ENCODE data around the gene POR.

Gene POR

GRCh38 chr7:75955331-75955955 lies 40.5 kb downstream of the POR start:
- ATAC-seq (no peak), DNase-seq (no peak)

GRCh38 chr7:75957021-75957736 lies 42.2 kb downstream of the POR start:
- DNase-seq, result no peak
- no peak for ATAC-seq

- ATAC-seq (no peak), DNase-seq (no peak)
Measured at GRCh38 chr7:75958802-75959543, 44.0 kb downstream of the POR start.

- DNase-seq (no peak), ATAC-seq (no peak)
Measured at GRCh38 chr7:75960372-75960771, 45.4 kb downstream of the POR start.

- ATAC-seq, result no peak
Measured at GRCh38 chr7:75961218-75961617, 46.3 kb downstream of the POR start.

GRCh38 chr7:75962607-75963380 lies 47.8 kb downstream of the POR start:
- no peak for DNase-seq
- ATAC-seq, result no peak

More at GRCh38 chr7:75961218-75961617, 46.3 kb downstream of the POR start:
- no peak for DNase-seq

GRCh38 chr7:75963381-75963995 lies 48.5 kb downstream of the POR start:
- no peak for DNase-seq
- no peak for ATAC-seq

- ATAC-seq, result no peak
- DNase-seq, result peak; percentile 1
Measured at GRCh38 chr7:75965617-75966016, 50.7 kb downstream of the POR start.

GRCh38 chr7:75966190-75966961 lies 51.4 kb downstream of the POR start:
- ATAC-seq (no peak), DNase-seq (no peak)

- DNase-seq (no peak), ATAC-seq (no peak)
Measured at GRCh38 chr7:75967055-75967454, 52.1 kb downstream of the POR start.

GRCh38 chr7:75967487-75967997 lies 52.6 kb downstream of the POR start:
- no peak for DNase-seq
- no peak for ATAC-seq

- DNase-seq (no peak), ATAC-seq (no peak)
Measured at GRCh38 chr7:75968012-75968411, 53.1 kb downstream of the POR start.

GRCh38 chr7:75968561-75969001 lies 53.6 kb downstream of the POR start:
- ATAC-seq, result no peak
- DNase-seq, result no peak

GRCh38 chr7:75969182-75969581 lies 54.2 kb downstream of the POR start:
- no peak for DNase-seq
- no peak for ATAC-seq

- ATAC-seq (no peak), DNase-seq (no peak)
Measured at GRCh38 chr7:75969704-75970498, 54.9 kb downstream of the POR start.

- DNase-seq, result peak; percentile 2
- ATAC-seq, result no peak
Measured at GRCh38 chr7:75971309-75971960, 56.5 kb downstream of the POR start.

- peak; percentile 1 for DNase-seq
- no peak for ATAC-seq
Measured at GRCh38 chr7:75971961-75972763, 57.2 kb downstream of the POR start.

GRCh38 chr7:75977743-75978142 lies 62.8 kb downstream of the POR start:
- DNase-seq, result no peak
- ATAC-seq, result no peak
